Upper lobe of left lung (tissue), 4 donors: ENCODE data around the gene EHD3.

Experiments
- CTCF ChIP-seq, 6 experiments: fragments of 450-650 bp in 4 of 6; fragments of 200-600 bp in 2 of 6; sonication (generic) in 2 of 6; IDR thresholded peaks; one replicate each; pipeline ENCODE4 v1.5.1; 2016 to 2019; ENCODE audit warnings: antibody characterized with exemption in 6 of 6
- EP300 ChIP-seq, 4 donors: sonication (generic); formaldehyde crosslinking; IDR thresholded peaks; one replicate each; pipeline ENCODE4 v1.5.1; 2017; ENCODE audit warnings: antibody characterized with exemption in 4 of 4, control low read depth in 2 of 4
- POLR2A ChIP-seq, 4 donors: fragments of 450-650 bp; IDR thresholded peaks; one replicate each; pipeline ENCODE4 v1.5.1; 2016 to 2017; ENCODE audit warnings: antibody characterized with exemption in 4 of 4, mild to moderate bottlenecking in 2 of 4

- no peak for TF ChIP-seq CTCF (IDR thresholded peaks at IDR 0.05)
- no peak for TF ChIP-seq EP300 (IDR thresholded peaks at IDR 0.05)
- no peak for TF ChIP-seq POLR2A (IDR thresholded peaks at IDR 0.05)
Measured at GRCh38 chr2:31259075-31259474, 25.1 kb downstream of the EHD3 start.
